ENCODE measurements around the gene COL23A1.

- TF ChIP-seq EZH2 (IDR thresholded peaks at IDR 0.05) (no peak), POLR2AphosphoS5 (IDR thresholded peaks at IDR 0.05; ENCODE audit: borderline replicate concordance, low read depth, low read length) (no peak), FOXP2 (optimal IDR thresholded peaks at IDR 0.05; ENCODE audit: control extremely low read depth, extremely low read length, insufficient read depth) (no peak)
These were observed 221.9 kb downstream of the COL23A1 start for GRCh38 chr5:178368274-178368673.

Data from SK-N-MC (cell line).